Stomach (tissue), 4 donors: ENCODE data around the gene USP11.

Experiments used
- EP300 ChIP-seq: sonication (generic); formaldehyde crosslinking; IDR thresholded peaks from one replicate; pipeline ENCODE4 v1.6.1; 2017; ENCODE audit warnings: antibody characterized with exemption
- POLR2A ChIP-seq, 4 donors: fragments of 450-650 bp; IDR thresholded peaks; one replicate each; pipeline ENCODE4 v1.6.1; 2016; ENCODE audit warnings: antibody characterized with exemption in 4 of 4, control low read depth in 2 of 4, mild to moderate bottlenecking in 1 of 4, moderate library complexity in 1 of 4
- POLR2AphosphoS5 ChIP-seq, 3 donors: sonication (generic); formaldehyde crosslinking; IDR thresholded peaks; one replicate each; pipeline ENCODE4 v1.6.1; 2016; ENCODE audit warnings: antibody characterized with exemption in 3 of 3
- TF ChIP-seq, protein P1 (sequence below), 7 experiments: fragments of 450-650 bp in 4 of 7; fragments of 200-600 bp in 3 of 7; sonication (generic) in 3 of 7; IDR thresholded peaks; one replicate each; pipeline ENCODE4 v1.5.1; 2016 to 2019; ENCODE audit warnings: antibody characterized with exemption in 7 of 7, control low read depth in 2 of 7, mild to moderate bottlenecking in 1 of 7

DNA sequence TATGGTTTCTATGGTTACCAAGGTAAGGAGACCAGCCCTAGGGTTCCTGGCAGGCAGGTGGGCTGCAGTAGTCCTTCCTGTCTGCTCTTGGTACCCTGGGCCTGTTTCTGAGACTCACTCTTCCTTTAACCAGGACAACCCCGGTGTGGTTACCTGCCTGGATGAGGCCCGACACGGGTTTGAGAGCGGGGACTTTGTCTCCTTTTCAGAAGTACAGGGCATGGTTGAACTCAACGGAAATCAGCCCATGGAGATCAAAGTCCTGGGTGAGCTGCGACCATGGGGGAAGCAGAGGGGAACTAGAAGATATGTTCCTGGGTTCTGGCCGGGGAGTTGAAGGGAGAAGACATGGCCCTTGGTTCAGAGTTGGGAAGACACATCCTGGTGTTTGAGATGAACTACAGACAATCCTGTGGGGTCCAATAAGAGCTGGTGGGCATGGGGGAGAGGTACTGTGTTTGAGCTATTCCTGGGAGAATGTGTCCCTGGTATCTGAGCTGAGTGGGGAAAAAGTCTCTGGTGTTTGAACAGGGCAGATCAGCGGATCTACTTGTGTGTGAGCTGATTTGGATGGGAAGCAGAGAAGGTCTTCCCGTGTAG lies 31.4 kb upstream of the USP11 start:
- TF ChIP-seq, protein P1, sequence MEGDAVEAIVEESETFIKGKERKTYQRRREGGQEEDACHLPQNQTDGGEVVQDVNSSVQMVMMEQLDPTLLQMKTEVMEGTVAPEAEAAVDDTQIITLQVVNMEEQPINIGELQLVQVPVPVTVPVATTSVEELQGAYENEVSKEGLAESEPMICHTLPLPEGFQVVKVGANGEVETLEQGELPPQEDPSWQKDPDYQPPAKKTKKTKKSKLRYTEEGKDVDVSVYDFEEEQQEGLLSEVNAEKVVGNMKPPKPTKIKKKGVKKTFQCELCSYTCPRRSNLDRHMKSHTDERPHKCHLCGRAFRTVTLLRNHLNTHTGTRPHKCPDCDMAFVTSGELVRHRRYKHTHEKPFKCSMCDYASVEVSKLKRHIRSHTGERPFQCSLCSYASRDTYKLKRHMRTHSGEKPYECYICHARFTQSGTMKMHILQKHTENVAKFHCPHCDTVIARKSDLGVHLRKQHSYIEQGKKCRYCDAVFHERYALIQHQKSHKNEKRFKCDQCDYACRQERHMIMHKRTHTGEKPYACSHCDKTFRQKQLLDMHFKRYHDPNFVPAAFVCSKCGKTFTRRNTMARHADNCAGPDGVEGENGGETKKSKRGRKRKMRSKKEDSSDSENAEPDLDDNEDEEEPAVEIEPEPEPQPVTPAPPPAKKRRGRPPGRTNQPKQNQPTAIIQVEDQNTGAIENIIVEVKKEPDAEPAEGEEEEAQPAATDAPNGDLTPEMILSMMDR (IDR thresholded peaks at IDR 0.05), result no peak
- TF ChIP-seq POLR2AphosphoS5 (IDR thresholded peaks at IDR 0.05) (no peak), POLR2A (IDR thresholded peaks at IDR 0.05) (no peak), EP300 (no peak)
